Lower leg skin (tissue), 3 donors: ENCODE data around the gene WDR20.
"Not testable (repeated sequence)": the region's sequence is repeated elsewhere in the genome, so short reads cannot be mapped to it uniquely, and the experiment has no call there.

Source experiments
- CTCF ChIP-seq, 3 donors: fragments of 450-650 bp; IDR thresholded peaks; one replicate each; pipeline ENCODE4 v1.5.1; 2016; ENCODE audit warnings: antibody characterized with exemption in 3 of 3, mild to moderate bottlenecking in 3 of 3, moderate library complexity in 2 of 3
- POLR2A ChIP-seq, 2 donors: fragments of 450-650 bp; IDR thresholded peaks; one replicate each; pipeline ENCODE4 v1.6.1; 2016 to 2017; ENCODE audit warnings: antibody characterized with exemption in 2 of 2, mild to moderate bottlenecking in 1 of 2, moderate library complexity in 1 of 2

- TF ChIP-seq CTCF, POLR2A (IDR thresholded peaks at IDR 0.05): not testable (repeated sequence)
Observed at GRCh38 chr14:102134021-102134420, 5.7 kb upstream of the WDR20 start.
